ENCODE results near the gene RAB11FIP4. TPM values are rescaled to one million over a fixed set of nuclear protein-coding genes. Genes with fewer than 3 reads are reported as not detected.

Gene RAB11FIP4
- total and polyA plus RNA-seq, 9 of the 15 experiments (the other 6 are each of a cell fraction or from before 2014, with no cell fraction given), result 0.62 to 16.6 (median 8.9) TPM

GRCh38 chr17:31457391-31458234 is 66.1 kb downstream of the RAB11FIP4 start (continued):
- no peak for TF ChIP-seq THAP12 (CRISPR knock-in tag; IDR thresholded peaks at IDR 0.05)
- no peak for TF ChIP-seq NELFE (IDR thresholded peaks at IDR 0.05; ENCODE audit: insufficient read depth, insufficient read length)
- TF ChIP-seq SAFB2 (IDR thresholded peaks at IDR 0.05; ENCODE audit: borderline replicate concordance, low read depth, low read length, severe bottlenecking), result no peak
- TF ChIP-seq ZNF23 (CRISPR knock-in tag; IDR thresholded peaks at IDR 0.05), result no peak
- TF ChIP-seq E4F1 (CRISPR knock-in tag; IDR thresholded peaks at IDR 0.05; ENCODE audit: borderline replicate concordance), result no peak
- TF ChIP-seq KLF16 (IDR thresholded peaks at IDR 0.05), result no peak
- no peak for TF ChIP-seq CUX1 (CRISPR knock-in tag; IDR thresholded peaks at IDR 0.05)
- no peak for TF ChIP-seq RAD21 (CRISPR knock-in tag; conservative IDR thresholded peaks at IDR 0.05 in 1 of 2, IDR thresholded peaks at IDR 0.05 in 1 of 2)
- no peak for TF ChIP-seq PML (IDR thresholded peaks at IDR 0.05; ENCODE audit: low read length)
- no peak for TF ChIP-seq E2F5 (CRISPR knock-in tag; IDR thresholded peaks at IDR 0.05)
- TF ChIP-seq RHOXF2B (CRISPR knock-in tag; conservative IDR thresholded peaks at IDR 0.05), result no peak
- TF ChIP-seq CEBPG (CRISPR knock-in tag; IDR thresholded peaks at IDR 0.05), result no peak
- no peak for TF ChIP-seq CEBPG (tag; conservative IDR thresholded peaks at IDR 0.05 in 1 of 2, IDR thresholded peaks at IDR 0.05 in 1 of 2)
- no peak for TF ChIP-seq SMARCC2 (IDR thresholded peaks at IDR 0.05; ENCODE audit: low read depth)

All from K562 (cell line).